Omental fat pad (tissue), 4 donors: Measurements from ENCODE around the gene ADAMTS12. TPM values are rescaled to one million over a fixed set of nuclear protein-coding genes. Genes with fewer than 3 reads are reported as not detected.

Experiments
- ATAC-seq: fragments of 150-250 bp; one replicate; pipeline ENCODE4 v1.9.1; 2016; ENCODE audit warnings: mild to moderate bottlenecking, moderate library complexity; ENCODE audit not compliant: low FRiP score
- DNase-seq: peaks from one replicate; pipeline ENCODE4 v3.0.0-alpha.2; 2019; ENCODE audit warnings: low spot score
- total RNA-seq, 4 donors: library from RNA; depleted of rRNA; stranded (reverse); fragments of >200 nt; gene quantifications; one replicate each; pipeline ENCODE4 v1.1.0, GENCODE V29; 2016
- TF ChIP-seq, protein P1 (sequence below), 3 donors: fragments of 450-650 bp; IDR thresholded peaks; one replicate each; pipeline ENCODE4 v1.5.1; 2016 to 2017; ENCODE audit warnings: antibody characterized with exemption in 3 of 3, mild to moderate bottlenecking in 3 of 3, moderate library complexity in 2 of 3

Gene ADAMTS12
- total RNA-seq, 4 donors from 2014 or later: 17.5 to 42.9 (median 24.0) TPM

- TF ChIP-seq, protein P1, sequence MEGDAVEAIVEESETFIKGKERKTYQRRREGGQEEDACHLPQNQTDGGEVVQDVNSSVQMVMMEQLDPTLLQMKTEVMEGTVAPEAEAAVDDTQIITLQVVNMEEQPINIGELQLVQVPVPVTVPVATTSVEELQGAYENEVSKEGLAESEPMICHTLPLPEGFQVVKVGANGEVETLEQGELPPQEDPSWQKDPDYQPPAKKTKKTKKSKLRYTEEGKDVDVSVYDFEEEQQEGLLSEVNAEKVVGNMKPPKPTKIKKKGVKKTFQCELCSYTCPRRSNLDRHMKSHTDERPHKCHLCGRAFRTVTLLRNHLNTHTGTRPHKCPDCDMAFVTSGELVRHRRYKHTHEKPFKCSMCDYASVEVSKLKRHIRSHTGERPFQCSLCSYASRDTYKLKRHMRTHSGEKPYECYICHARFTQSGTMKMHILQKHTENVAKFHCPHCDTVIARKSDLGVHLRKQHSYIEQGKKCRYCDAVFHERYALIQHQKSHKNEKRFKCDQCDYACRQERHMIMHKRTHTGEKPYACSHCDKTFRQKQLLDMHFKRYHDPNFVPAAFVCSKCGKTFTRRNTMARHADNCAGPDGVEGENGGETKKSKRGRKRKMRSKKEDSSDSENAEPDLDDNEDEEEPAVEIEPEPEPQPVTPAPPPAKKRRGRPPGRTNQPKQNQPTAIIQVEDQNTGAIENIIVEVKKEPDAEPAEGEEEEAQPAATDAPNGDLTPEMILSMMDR (IDR thresholded peaks at IDR 0.05): no peak
- no peak for DNase-seq
- no peak for ATAC-seq
These were observed 54.5 kb downstream of the ADAMTS12 start for GRCh38 chr5:33837301-33837700.

DNA sequence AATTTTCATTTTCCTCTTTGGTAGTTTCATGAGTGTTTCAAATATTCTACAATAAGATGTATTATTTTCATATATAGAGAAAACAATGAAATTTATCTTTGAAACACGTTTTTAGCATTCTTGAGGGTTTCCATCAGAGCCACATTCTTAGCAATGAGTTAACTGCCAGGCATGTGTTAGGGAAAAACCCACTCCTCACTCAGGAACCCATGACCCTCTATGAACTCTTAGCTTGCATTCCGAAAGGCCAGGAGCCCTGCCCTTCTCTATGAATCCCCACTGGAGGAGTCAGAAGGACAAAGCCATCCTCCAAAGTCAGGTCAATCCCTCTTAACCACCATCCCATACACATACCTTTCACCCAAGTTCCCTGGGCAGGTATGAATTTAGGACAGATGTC is 57.5 kb downstream of the ADAMTS12 start:
- TF ChIP-seq, protein P1 (IDR thresholded peaks at IDR 0.05): no peak
- DNase-seq (no peak), ATAC-seq (no peak)

GRCh38 chr5:33833237-33833575 is 58.6 kb downstream of the ADAMTS12 start:
- ATAC-seq: no peak
- DNase-seq: no peak
- TF ChIP-seq, protein P1 (IDR thresholded peaks at IDR 0.05): no peak

GRCh38 chr5:33832404-33833236 is 59.2 kb downstream of the ADAMTS12 start:
- TF ChIP-seq, protein P1 (IDR thresholded peaks at IDR 0.05): no peak
- no peak for DNase-seq
- no peak for ATAC-seq

DNA sequence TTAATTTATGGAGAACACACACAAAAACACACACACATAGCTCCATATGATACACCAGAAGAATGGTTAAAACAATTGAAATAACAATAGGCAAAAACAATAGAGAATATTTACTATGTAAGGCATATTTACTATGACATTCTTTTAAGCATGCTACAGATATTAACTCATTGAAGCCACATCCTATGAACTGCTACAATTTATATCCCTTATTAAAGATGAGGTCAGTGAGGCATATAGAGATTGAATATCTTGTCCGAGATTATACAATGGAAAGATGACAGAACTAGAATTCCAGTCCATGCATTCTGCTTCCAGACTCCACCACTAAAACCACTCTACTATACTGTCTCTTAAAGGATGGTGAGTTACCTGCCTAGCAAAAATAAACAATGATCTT is 60.7 kb downstream of the ADAMTS12 start:
- TF ChIP-seq, protein P1 (IDR thresholded peaks at IDR 0.05): no peak
- DNase-seq (no peak), ATAC-seq (no peak)

- DNase-seq (no peak), ATAC-seq (no peak)
These were observed 62.4 kb downstream of the ADAMTS12 start for GRCh38 chr5:33829430-33829829.

More at GRCh38 chr5:33829430-33829829, 62.4 kb downstream of the ADAMTS12 start:
- TF ChIP-seq, protein P1 (IDR thresholded peaks at IDR 0.05): no peak
